ENCODE data around the gene PTX3. TPM values are rescaled to one million over a fixed set of nuclear protein-coding genes. Genes with fewer than 3 reads are reported as not detected.

Gene PTX3
- total RNA-seq, 1 experiment from 2014 or later: 0.59 TPM

DNA sequence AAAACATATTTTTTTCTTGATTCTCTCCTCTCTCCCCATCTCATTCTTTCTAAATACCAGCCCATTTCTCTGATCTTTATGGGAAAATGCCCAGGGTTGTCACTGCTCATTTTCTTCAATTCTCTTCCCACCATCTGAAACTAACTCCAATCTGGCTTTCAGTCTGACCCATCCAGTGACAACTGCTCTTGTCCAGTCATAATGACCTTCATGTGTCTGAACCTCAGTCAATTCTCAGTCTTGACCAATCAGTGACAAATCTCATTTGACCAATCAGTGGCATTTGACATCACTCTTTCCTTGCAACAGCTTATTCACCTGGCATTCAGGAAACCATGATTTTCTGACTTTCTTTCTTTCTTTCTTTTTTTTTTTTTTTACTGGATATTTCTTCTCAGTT is 51.5 kb downstream of the PTX3 start (continued):
- TF ChIP-seq, protein P1, sequence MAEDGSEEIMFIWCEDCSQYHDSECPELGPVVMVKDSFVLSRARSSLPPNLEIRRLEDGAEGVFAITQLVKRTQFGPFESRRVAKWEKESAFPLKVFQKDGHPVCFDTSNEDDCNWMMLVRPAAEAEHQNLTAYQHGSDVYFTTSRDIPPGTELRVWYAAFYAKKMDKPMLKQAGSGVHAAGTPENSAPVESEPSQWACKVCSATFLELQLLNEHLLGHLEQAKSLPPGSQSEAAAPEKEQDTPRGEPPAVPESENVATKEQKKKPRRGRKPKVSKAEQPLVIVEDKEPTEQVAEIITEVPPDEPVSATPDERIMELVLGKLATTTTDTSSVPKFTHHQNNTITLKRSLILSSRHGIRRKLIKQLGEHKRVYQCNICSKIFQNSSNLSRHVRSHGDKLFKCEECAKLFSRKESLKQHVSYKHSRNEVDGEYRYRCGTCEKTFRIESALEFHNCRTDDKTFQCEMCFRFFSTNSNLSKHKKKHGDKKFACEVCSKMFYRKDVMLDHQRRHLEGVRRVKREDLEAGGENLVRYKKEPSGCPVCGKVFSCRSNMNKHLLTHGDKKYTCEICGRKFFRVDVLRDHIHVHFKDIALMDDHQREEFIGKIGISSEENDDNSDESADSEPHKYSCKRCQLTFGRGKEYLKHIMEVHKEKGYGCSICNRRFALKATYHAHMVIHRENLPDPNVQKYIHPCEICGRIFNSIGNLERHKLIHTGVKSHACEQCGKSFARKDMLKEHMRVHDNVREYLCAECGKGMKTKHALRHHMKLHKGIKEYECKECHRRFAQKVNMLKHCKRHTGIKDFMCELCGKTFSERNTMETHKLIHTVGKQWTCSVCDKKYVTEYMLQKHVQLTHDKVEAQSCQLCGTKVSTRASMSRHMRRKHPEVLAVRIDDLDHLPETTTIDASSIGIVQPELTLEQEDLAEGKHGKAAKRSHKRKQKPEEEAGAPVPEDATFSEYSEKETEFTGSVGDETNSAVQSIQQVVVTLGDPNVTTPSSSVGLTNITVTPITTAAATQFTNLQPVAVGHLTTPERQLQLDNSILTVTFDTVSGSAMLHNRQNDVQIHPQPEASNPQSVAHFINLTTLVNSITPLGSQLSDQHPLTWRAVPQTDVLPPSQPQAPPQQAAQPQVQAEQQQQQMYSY (CRISPR knock-in tag; IDR thresholded peaks at IDR 0.05): no peak
- TF ChIP-seq ZNF138 (CRISPR knock-in tag; conservative IDR thresholded peaks at IDR 0.05): no peak
- TF ChIP-seq, protein P2, sequence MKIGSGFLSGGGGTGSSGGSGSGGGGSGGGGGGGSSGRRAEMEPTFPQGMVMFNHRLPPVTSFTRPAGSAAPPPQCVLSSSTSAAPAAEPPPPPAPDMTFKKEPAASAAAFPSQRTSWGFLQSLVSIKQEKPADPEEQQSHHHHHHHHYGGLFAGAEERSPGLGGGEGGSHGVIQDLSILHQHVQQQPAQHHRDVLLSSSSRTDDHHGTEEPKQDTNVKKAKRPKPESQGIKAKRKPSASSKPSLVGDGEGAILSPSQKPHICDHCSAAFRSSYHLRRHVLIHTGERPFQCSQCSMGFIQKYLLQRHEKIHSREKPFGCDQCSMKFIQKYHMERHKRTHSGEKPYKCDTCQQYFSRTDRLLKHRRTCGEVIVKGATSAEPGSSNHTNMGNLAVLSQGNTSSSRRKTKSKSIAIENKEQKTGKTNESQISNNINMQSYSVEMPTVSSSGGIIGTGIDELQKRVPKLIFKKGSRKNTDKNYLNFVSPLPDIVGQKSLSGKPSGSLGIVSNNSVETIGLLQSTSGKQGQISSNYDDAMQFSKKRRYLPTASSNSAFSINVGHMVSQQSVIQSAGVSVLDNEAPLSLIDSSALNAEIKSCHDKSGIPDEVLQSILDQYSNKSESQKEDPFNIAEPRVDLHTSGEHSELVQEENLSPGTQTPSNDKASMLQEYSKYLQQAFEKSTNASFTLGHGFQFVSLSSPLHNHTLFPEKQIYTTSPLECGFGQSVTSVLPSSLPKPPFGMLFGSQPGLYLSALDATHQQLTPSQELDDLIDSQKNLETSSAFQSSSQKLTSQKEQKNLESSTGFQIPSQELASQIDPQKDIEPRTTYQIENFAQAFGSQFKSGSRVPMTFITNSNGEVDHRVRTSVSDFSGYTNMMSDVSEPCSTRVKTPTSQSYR (CRISPR knock-in tag; IDR thresholded peaks at IDR 0.05): no peak
- TF ChIP-seq SOX15 (CRISPR knock-in tag; IDR thresholded peaks at IDR 0.05): no peak

DNA sequence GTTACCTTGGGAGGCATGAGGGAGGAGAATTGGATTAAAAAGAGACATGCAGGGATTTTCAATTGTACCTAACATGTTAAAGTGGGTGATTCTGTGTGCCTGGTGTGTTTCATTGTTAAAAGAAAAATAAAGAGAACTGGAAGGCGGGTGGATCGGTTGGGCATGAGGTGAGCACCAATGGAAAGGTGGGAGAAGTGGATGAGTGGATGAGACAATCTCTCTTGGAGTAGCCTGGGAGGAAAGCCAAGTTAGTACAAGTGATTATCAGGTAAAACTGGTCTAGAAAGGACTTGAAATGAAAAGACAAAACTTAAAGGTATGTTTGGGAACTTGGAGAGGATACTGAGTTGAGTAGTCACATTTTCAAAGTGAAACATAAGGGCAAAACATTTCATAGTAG is 54.5 kb downstream of the PTX3 start:
- POLR2A ChIA-PET: no interaction called here
- CTCF ChIA-PET: no interaction called here
- Mint-ChIP-seq H3K9me3 (no peaks in the 10 kb centered on the region), H3K27ac (no peak overlapping the region), H3K4me3 (no peak overlapping the region), H3K36me3 (no peaks in the 10 kb centered on the region; the same call in 1 of the 2 replicates), H3K27me3 (ENCODE audit: low read depth) (no peaks in the 10 kb centered on the region), H3K4me1 (peaks cover 26% of the 10 kb centered on the region)
- no peak for DNase-seq (ENCODE audit: low spot score)
- TF ChIP-seq JAZF1 (CRISPR knock-in tag; IDR thresholded peaks at IDR 0.05) (no peak), GABPB1 (CRISPR knock-in tag; IDR thresholded peaks at IDR 0.05) (no peak), ZNF423 (CRISPR knock-in tag; IDR thresholded peaks at IDR 0.05) (no peak), TCF7 (CRISPR knock-in tag; IDR thresholded peaks at IDR 0.05; ENCODE audit: low read depth) (no peak), NFE2L1 (CRISPR knock-in tag; IDR thresholded peaks at IDR 0.05) (no peak)
- TF ChIP-seq, protein P3, sequence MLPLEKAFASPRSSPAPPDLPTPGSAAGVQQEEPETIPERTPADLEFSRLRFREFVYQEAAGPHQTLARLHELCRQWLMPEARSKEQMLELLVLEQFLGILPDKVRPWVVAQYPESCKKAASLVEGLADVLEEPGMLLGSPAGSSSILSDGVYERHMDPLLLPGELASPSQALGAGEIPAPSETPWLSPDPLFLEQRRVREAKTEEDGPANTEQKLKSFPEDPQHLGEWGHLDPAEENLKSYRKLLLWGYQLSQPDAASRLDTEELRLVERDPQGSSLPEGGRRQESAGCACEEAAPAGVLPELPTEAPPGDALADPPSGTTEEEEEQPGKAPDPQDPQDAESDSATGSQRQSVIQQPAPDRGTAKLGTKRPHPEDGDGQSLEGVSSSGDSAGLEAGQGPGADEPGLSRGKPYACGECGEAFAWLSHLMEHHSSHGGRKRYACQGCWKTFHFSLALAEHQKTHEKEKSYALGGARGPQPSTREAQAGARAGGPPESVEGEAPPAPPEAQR (CRISPR knock-in tag; IDR thresholded peaks at IDR 0.05): no peak
- TF ChIP-seq, protein P4, sequence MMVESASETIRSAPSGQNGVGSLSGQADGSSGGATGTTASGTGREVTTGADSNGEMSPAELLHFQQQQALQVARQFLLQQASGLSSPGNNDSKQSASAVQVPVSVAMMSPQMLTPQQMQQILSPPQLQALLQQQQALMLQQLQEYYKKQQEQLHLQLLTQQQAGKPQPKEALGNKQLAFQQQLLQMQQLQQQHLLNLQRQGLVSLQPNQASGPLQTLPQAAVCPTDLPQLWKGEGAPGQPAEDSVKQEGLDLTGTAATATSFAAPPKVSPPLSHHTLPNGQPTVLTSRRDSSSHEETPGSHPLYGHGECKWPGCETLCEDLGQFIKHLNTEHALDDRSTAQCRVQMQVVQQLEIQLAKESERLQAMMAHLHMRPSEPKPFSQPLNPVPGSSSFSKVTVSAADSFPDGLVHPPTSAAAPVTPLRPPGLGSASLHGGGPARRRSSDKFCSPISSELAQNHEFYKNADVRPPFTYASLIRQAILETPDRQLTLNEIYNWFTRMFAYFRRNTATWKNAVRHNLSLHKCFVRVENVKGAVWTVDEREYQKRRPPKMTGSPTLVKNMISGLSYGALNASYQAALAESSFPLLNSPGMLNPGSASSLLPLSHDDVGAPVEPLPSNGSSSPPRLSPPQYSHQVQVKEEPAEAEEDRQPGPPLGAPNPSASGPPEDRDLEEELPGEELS (CRISPR knock-in tag; IDR thresholded peaks at IDR 0.05): no peak
- no peak for ATAC-seq

Other genes with a start within 250 kb of the PTX3 start
- gene VEPH1, start 66.6 kb downstream of the PTX3 start, total RNA-seq (2021): 9.2 to 10.8 TPM (median 10.1 TPM) in 3 replicates